Measurements from ENCODE around the gene EIF3F.

DNA sequence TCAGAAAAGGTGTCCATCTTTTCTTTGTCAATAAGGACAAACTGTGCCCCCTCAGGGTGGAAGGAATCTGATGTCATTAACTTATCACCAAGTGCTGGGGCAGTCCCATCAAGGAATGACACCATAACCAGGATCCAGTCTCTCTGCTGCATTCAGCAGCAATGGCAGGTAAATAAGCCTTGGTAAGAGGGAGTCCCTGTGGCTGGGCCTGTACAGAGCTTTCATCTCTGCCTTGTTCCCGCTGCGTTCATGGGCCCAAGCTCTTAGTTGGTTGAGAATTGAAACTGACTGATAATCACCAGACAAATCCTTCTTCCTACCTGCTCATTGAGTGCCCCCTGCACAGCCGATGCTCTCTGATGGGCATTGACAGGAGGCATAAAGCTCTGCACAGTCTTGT lies 22.7 kb downstream of the EIF3F start:
- TF ChIP-seq, protein P1, sequence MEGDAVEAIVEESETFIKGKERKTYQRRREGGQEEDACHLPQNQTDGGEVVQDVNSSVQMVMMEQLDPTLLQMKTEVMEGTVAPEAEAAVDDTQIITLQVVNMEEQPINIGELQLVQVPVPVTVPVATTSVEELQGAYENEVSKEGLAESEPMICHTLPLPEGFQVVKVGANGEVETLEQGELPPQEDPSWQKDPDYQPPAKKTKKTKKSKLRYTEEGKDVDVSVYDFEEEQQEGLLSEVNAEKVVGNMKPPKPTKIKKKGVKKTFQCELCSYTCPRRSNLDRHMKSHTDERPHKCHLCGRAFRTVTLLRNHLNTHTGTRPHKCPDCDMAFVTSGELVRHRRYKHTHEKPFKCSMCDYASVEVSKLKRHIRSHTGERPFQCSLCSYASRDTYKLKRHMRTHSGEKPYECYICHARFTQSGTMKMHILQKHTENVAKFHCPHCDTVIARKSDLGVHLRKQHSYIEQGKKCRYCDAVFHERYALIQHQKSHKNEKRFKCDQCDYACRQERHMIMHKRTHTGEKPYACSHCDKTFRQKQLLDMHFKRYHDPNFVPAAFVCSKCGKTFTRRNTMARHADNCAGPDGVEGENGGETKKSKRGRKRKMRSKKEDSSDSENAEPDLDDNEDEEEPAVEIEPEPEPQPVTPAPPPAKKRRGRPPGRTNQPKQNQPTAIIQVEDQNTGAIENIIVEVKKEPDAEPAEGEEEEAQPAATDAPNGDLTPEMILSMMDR (IDR thresholded peaks at IDR 0.05) = no peak
- no peak for TF ChIP-seq ZFX (IDR thresholded peaks at IDR 0.05; ENCODE audit: borderline replicate concordance)
